Osteoblast (primary cell): ENCODE measurements around the gene SNAI3. TPM values are rescaled to one million over a fixed set of nuclear protein-coding genes. Genes with fewer than 3 reads are reported as not detected.
A peak's percentile ranks its signal among the peaks of the same experiment; 100 is the strongest.

Experiments used
- DNase-seq: peaks from one replicate; pipeline ENCODE4 v3.0.0; 2011; ENCODE audit warnings: low spot score, mixed read lengths; ENCODE audit not compliant: insufficient read length; ENCODE audit errors: missing footprints
- H2AFZ ChIP-seq: 2 replicates; pipeline ENCODE4 v1.6.0; 2011; ENCODE audit warnings: mild to moderate bottlenecking, low read length
- H3K27ac ChIP-seq: 2 replicates; pipeline ENCODE4 v1.5.1; 2011; ENCODE audit warnings: mild to moderate bottlenecking, low read depth, low read length, moderate library complexity
- H3K27me3 ChIP-seq: 2 replicates; pipeline ENCODE4 v1.6.0; 2012; ENCODE audit warnings: mild to moderate bottlenecking, control low read depth, inconsistent platforms, low read length, moderate library complexity; ENCODE audit not compliant: insufficient read depth
- H3K36me3 ChIP-seq: 2 replicates; pipeline ENCODE4 v1.5.1; 2011; ENCODE audit warnings: mild to moderate bottlenecking, low read length, control low read depth, moderate library complexity; ENCODE audit not compliant: insufficient read depth
- H3K4me1 ChIP-seq: 2 replicates; pipeline ENCODE4 v1.5.1; 2011; ENCODE audit warnings: mild to moderate bottlenecking, low read length, control low read depth, moderate library complexity; ENCODE audit not compliant: insufficient read depth
- H3K4me2 ChIP-seq: 2 replicates; pipeline ENCODE4 v1.6.0; 2011; ENCODE audit warnings: mild to moderate bottlenecking, low read length; ENCODE audit not compliant: insufficient read depth
- H3K4me3 ChIP-seq: fragments of 200-600 bp; sonication (generic); 3 replicates; pipeline ENCODE4 v1.5.1; 2012; ENCODE audit warnings: mild to moderate bottlenecking, low read length, inconsistent platforms; ENCODE audit not compliant: insufficient read depth
- H3K79me2 ChIP-seq: 2 replicates; pipeline ENCODE4 v1.6.0; 2012; ENCODE audit warnings: mild to moderate bottlenecking, low read length, control low read depth, inconsistent platforms; ENCODE audit not compliant: insufficient read depth
- H3K9me3 ChIP-seq: 2 replicates; pipeline ENCODE4 v1.5.1; 2011; ENCODE audit warnings: low read depth, low read length, control low read depth
- H4K20me1 ChIP-seq: 2 replicates; pipeline ENCODE4 v1.6.0; 2012; ENCODE audit warnings: mild to moderate bottlenecking, low read length, control low read depth; ENCODE audit not compliant: insufficient read depth
- CTCF ChIP-seq: IDR thresholded peaks from 2 replicates; pipeline ENCODE4 v1.5.1; 2011; ENCODE audit warnings: mild to moderate bottlenecking, low read depth, low read length, moderate library complexity; ENCODE audit errors: extremely low read depth
- total RNA-seq: library from RNA; depleted of rRNA; stranded (reverse); fragments of >200 nt; gene quantifications from 2 replicates; pipeline ENCODE4 v1.2.3, GENCODE V29; 2012

The SNAI3 gene
- total RNA-seq, 1 donor: not detected

- Histone ChIP-seq H3K79me2 (no peaks in the 10 kb centered on the region), H3K4me2 (peak overlapping the region; percentile 84), H3K4me1 (peaks cover 6% of the 10 kb centered on the region), H3K4me3 (peak overlapping the region; percentile 73), H2AFZ (no peak overlapping the region), H3K9me3 (no peaks in the 10 kb centered on the region), H3K27ac (no peak overlapping the region), H3K27me3 (peaks cover 29% of the 10 kb centered on the region), H3K36me3 (peaks cover 3% of the 10 kb centered on the region), H4K20me1 (peaks cover 11% of the 10 kb centered on the region)
- DNase-seq: peak; percentile 96
- TF ChIP-seq CTCF: no peak
Measured at GRCh38 chr16:88634994-88635670, 51.2 kb downstream of the SNAI3 start.

GRCh38 chr16:88634141-88634993 lies 51.9 kb downstream of the SNAI3 start:
- Histone ChIP-seq H3K36me3 (peaks cover 10% of the 10 kb centered on the region), H3K4me1 (peaks cover 6% of the 10 kb centered on the region), H3K9me3 (no peaks in the 10 kb centered on the region), H3K27me3 (peaks cover 21% of the 10 kb centered on the region), H4K20me1 (peaks cover 11% of the 10 kb centered on the region), H3K4me2 (peak overlapping the region; percentile 84), H3K27ac (no peak overlapping the region), H3K4me3 (peak overlapping the region; percentile 73), H3K79me2 (no peaks in the 10 kb centered on the region), H2AFZ (no peak overlapping the region)
- DNase-seq: peak; percentile 98
- no peak for TF ChIP-seq CTCF

GRCh38 chr16:88633684-88634140 lies 52.6 kb downstream of the SNAI3 start:
- H3K4me2 ChIP-seq: peak overlapping the region; percentile 84

More at GRCh38 chr16:88633684-88634140, 52.6 kb downstream of the SNAI3 start:
- Histone ChIP-seq H3K4me3 (peak overlapping the region; percentile 73), H3K36me3 (peaks cover 13% of the 10 kb centered on the region), H3K79me2 (no peaks in the 10 kb centered on the region), H4K20me1 (peaks cover 11% of the 10 kb centered on the region), H3K9me3 (no peaks in the 10 kb centered on the region), H2AFZ (no peak overlapping the region), H3K4me1 (peaks cover 6% of the 10 kb centered on the region), H3K27me3 (peaks cover 14% of the 10 kb centered on the region), H3K27ac (no peak overlapping the region)
- peak; percentile 31 for TF ChIP-seq CTCF
- DNase-seq: peak; percentile 94
